ENCODE results near the gene HECA.
"Not testable (repeated sequence)": the region's sequence is repeated elsewhere in the genome, so short reads cannot be mapped to it uniquely, and the experiment has no call there.

HECA gene
- total RNA-seq = 288 to 341 reads per million in 2 donors

DNA sequence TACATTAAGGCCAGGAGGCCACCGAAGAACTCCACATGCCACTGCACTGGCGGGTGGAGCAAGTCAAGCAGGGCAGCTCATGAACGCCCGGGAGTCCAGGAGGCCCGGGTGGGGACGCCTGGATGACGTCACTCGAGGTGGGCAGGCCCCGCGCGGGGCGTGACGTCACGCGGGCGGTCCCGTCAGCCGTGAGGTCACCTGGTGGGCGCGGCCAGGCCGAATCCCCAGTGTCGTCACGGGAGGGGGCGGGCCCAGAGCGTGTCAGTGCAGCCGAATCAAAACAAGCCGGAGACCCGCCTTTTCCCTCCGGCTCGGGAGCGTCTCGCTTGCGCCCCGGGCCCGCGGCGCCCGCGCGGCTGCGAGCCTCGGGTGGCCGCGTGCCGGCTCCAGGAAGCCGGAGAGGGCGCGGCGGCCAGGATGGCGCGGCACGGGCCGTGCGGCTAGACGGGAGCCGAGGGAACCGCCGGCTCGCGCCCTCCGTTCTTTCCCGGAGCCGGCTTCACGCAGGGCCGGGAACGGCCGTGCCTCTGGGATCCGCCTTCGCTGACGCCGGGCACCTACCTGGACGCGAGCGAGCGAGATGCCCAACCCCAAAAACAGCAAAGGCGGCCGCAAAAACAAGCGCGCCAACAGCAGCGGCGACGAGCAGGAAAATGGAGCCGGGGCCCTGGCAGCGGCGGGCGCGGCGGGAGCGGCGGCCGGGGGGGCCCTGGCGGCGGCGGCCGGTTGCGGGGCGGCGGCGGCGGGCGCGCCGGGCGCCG lies at the start of gene HECA:
Gene HECA (plus strand): TSS at position 264 of the 761 bp plus-strand sequence. CDS start 317 bp downstream, at position 581.
- peak; percentile 98 for DNase-seq

DNA sequence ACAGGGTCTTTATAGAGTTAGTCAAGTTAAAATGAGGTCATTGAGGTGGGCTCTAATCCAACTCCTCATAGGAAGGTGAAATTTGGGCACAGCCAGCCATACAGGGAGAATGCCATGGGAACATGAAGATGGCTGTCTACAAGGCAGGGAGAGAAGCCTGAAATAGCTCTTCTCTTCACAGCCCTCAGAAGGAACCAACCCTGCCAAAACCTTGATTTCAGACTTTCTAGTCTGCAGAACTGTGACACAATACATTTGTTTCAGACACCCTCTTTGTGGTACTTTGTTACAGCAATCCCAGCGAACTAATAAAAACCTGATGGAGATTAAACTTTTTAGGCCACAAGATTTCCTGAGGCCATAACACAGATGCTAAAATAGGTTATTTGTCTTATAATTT lies 43.1 kb upstream of the HECA start:
- no peak for DNase-seq

- no peak for DNase-seq
Observed at GRCh38 chr6:139099984-139100383, 34.9 kb upstream of the HECA start.

DNA sequence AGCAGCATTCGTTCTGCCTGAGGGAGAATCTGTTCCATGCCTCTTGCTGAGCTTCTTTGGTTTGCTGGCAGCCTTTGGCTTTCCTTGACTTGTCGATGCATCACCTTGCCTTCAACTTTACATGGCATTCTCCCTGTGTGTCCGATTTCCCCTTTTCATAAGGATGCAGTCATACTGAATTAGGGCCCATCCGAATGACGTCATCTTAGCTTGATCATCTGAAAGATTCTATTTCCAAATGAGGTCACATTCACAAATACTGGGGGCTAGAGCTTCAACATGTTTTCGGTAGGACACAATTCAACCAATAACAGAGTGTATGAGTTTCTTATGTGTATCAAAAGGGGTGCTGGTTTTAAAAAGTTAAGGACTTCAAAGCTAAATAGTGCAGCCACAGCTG lies 27.8 kb upstream of the HECA start:
- no peak for DNase-seq

DNA sequence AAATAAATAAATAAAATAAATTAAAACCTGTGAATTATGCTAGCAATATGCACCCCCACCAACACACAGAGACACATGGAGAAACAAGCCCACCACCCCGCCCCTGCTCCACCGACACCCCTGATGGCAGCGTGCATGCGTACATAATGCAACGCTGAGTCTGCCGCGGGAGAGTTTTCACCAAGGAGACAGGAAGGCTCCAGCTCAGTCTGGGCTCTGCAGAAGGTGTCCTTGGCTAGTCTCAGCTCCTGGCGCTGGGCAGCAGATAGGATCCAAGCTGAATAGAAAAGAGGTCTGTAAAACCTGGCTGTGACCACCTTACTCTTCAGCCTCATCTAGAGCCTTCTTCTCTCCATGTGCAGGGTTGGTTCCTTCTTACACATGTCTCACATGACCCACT lies 26.5 kb upstream of the HECA start:
- DNase-seq = no peak

- no peak for DNase-seq
Observed at GRCh38 chr6:139109558-139109957, 25.3 kb upstream of the HECA start.

DNA sequence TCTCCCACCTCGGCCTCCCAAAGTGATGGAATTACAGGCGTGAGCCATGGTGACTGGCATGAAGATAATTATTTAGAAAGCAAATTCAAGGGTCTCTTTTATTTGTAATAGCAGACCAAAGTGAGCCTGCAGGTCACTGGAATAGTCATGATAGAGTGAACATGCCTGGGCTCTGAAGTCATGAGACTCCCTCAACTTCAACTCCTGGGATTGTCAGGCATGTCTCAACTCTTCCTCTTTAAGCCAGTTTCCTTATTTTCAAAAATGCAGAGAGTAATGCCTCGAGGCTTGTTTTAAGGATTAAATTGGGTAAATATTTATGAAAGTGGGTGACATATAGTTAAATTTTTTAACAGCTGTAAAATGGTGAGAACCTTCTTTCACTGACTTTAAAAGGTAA lies 22.7 kb upstream of the HECA start:
- no peak for DNase-seq

- no peak for DNase-seq
Observed at GRCh38 chr6:139112561-139112960, 22.3 kb upstream of the HECA start.

DNA sequence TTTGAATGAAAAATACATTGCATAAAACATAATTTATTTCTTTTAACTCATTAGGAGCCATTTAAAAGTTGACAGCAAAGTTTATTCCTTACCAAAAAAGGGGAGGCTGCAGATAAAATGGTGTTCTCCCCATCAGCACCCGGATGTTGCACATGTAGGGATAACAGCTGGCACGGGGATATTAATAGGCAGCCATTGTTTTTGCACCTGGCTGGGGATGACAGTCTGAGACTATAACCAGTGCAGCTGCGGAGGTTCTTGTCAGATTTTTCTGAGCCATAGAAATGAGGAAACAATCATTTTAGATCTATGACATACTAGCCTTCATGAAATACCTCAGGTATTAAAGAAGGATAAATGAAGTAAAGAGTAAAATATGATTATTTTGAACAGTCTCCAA lies 20.1 kb upstream of the HECA start:
- DNase-seq = no peak

GRCh38 chr6:139115989-139116758 lies 18.7 kb upstream of the HECA start:
- no peak for DNase-seq

DNA sequence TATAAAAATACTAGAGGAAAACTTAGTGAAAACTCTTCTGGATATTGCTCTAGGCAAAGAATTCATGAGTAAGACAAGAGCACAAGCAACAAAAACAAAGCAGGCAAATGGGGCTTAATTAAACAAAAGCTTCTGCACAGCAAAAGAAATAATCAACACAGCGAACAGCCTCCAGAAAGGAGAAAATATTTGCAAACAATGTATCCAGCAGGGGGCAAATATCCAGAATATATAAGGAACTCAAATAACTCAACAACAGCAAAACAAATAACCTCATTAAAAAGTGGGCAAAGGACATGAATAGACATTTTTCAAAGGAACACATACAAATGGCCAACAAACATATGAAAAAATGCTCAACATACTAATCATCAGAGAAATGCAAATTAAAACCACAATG lies 17.1 kb upstream of the HECA start:
- no peak for DNase-seq

GRCh38 chr6:139119552-139119951 lies 15.3 kb upstream of the HECA start:
- DNase-seq = no peak

GRCh38 chr6:139122823-139123222 lies 12.1 kb upstream of the HECA start:
- not testable (repeated sequence) for DNase-seq

DNA sequence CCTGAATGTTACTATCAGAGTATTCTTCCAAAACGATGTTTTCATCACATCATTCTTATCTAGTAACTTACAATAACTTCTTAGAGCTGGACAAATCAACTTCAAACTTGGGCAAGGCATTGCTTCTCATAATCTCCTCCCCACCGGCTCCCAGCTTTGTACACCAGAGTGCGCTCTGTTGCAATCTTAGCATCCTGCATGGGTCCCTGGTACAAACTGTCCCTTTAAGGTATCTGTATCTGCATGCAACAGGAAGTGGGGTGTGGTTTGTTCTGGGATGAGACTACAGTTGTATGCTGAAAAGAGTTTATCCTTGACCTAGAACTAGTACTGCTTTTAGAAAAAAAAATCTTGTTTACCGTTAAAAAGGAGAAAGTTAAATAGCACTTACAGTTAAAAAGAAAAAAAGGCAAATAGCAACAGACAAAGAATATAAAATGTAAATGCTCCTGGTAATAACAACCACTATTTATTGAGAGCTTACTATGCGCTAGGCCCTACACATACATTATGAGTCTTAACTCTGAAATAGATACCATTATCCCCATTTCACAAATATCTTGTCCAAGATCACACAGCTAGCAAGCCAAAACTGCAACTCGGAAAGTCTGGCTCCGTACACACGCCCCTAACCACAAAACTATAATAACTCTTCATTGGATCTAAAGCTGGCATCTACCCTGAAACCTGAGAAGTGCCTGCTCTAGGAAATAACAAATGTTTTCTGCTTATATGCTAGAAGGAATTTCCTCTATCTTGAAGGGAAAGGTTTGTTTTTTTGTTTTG lies 9.8 kb upstream of the HECA start:
- no peak for DNase-seq

DNA sequence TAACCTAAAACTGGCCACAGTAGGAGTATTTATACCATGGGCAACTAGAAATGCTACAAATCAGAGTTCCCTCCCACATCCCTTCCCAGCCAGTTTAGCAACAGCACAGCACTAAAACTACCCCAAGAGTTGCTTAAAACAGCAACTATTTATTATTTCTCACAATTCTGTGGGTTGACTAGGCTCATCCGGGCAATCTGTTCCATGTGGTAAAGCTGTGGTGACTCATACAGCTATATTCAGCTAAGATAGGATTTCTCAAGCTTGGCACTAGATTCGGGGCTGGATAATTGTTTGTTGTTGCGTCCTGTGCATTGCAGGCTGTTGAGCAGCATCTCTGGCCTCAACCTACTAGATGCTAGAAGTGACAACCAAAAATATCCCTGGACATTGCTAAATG lies 8.6 kb upstream of the HECA start:
- DNase-seq = no peak

GRCh38 chr6:139126931-139127330 lies 7.9 kb upstream of the HECA start:
- no peak for DNase-seq

DNA sequence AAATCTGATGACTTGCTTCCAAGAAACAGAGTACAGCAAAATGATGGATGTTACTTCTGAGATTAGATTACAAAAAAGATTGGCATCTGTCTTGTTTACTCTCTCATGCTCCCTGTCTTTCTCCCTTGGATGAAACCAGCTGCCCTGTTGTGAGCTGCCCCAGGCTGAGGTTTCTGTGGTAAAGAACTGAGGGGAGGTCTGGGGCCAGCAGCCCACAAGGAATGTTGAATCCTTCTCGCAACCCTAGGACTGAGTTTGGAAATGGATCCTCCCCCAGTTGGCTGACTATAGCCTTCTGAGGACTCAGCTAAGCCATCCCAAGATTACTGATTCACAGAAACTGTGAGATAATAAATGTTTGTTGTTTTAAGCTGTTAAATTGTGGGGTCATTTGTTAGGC lies 5.6 kb upstream of the HECA start:
- no peak for DNase-seq

- DNase-seq = no peak
Observed at GRCh38 chr6:139131736-139132280, 3.1 kb upstream of the HECA start.

GRCh38 chr6:139133262-139134063 lies 1.4 kb upstream of the HECA start:
- no peak for DNase-seq

GRCh38 chr6:139134064-139134395 lies 850 bp upstream of the HECA start:
- DNase-seq = no peak

DNA sequence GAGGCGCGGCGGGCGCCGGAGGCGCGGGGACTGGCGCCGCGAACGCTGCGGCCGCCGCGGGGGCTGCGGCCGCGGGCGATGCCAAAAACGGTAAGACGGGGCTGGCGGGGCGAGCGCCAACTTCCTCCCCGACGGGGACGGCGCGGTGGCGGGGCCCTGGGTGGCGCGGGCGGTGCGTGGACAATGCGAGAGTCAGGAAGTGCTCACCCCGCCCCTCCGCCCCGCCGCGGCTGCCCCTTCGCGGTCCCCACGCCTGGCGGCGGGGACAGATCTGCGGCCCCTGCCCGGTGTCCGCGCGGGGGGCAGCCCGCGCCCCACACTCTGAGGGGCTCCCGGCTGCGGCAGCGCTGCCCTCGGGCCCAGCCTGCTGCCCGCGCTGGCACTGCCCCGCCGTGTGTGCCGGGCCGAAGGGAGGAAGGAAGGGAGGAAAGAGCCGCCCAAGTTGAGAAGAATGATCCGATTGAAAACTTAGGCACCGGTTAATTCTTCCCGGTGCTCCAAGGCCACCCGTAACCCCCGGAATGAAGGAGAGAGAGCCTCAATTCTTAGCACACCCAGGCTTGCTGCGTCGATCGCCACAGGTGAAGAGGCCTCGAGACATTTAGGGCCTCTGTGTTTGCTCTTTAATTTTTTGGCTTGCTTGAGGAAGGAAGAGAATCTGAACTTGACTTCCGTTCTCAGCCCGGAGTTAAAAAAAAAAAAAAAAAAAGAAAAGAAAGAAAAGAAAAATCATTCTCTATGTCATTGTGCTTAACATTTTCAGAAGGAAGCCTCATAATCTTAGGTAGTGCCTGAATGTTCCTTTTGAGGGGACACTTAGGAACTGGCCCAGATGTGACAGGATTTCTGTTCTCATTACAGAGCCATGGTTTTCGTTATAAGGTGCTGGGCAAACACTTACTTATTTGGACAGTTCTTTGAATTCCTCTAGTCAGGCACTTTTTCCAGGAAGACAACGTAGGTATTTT lies 982 bp downstream of the HECA start:
- DNase-seq = peak; percentile 58

All from activated gamma-delta T cell (primary cell).